Mucosa of gallbladder (tissue), 1 donor: ENCODE measurements around the gene NELFA. TPM values are rescaled to one million over a fixed set of nuclear protein-coding genes. Genes with fewer than 3 reads are reported as not detected.

Experiments used
- DNase-seq: peaks from one replicate; pipeline ENCODE4 v3.0.0-alpha.2; 2020; ENCODE audit warnings: low spot score
- total RNA-seq: library from RNA; stranded (reverse); gene quantifications from one replicate; pipeline ENCODE4 v1.2.1, GENCODE V29; 2021
- donor health status: DM: no; HTN: no; CAD: no.

NELFA gene
- total RNA-seq, 1 donor from 2014 or later = 34.2 TPM

DNA sequence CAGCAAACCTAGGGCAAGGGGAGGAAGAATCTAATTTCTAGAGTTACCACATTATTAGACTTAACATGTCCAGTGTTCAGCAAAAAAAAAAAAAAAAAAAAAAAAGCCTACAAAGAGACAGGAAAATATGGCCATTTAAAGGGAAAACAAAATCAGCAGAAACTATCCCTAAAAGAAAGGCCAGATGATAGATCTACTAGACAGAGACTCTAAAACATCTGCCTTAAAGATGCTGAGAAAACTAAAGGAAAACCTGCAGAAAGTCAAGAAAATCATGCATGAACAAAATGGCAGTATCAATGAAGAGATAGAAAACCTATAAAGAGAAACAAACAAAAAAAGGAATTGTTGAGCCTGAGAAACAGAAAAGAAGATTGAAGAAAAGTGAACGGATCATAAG lies 43.8 kb downstream of the NELFA start:
- no peak for DNase-seq

DNA sequence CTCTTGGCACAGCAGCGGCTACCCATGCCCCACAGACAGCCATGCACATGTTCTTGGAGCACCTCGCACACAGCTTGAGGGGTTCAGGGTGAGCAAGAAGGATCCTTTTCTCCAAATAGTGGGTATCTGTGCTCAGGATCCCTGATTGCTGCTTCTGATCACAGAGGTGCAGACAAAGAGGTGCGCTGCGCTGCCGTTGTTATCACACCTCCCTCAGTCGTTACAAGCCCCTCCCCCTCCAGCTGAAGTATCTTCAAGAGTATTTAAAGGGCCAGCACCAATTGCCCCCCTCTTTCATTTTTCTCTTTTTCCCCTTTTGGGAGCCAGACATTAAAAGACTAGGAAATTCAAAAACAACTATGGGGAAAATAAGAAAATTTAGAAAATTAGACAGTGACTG lies 44.3 kb downstream of the NELFA start:
- no peak for DNase-seq

DNA sequence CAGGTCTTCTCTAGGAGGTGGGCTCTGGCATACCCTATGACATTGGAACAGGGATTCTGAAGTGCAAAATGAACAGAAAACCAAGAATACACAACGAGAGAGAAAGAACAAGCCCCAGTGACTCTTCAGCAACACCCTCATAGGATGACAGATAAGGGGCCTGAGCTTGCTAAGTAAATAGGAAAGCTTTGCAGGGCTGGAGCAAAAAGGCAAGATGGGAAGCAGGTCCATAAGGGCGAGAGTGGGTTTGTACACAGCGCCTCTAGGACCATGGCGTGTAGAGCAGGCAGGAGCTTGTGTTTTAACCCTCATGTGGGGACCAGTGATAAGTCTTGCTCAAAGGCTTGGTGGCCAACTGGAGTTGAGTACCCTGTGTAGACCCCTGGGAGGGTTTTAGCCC lies 45.8 kb downstream of the NELFA start:
- no peak for DNase-seq

DNA sequence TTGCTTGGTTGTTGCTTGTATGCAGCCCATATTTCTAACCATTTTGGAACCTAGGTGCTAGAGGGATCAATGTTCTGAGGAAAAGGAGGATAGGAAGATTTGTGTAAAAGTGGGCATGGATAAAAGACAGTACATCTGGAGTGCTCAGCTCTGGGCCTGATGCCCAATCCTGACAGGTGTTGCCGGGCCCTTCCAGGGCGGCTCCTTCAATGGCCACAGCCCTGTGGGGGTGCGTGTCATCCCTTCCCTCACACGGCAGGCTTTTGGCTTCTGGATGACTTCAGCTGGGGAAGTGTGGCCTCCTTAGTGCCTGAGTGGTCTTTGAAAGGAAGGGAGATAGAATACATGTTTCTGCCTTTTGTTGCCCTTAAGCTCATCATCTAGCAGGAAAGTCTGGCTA lies 47.2 kb downstream of the NELFA start:
- no peak for DNase-seq

DNA sequence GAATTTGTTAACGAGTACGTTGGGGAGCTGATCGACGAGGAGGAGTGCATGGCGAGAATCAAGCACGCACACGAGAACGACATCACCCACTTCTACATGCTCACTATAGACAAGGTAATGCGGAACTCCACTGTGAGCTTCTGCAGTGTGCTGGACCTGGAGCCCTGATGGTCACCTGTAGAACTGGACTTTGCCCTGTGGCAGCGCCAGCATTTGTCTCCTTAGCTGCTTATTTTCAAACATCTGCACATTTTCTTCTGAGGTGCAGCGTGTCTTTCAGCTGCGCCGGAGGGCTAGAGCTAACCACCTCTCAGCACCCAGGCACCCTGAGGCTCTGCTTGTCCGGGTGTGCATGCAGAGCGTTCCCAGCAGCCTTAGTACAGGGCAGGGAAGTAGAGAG lies 47.7 kb downstream of the NELFA start:
- DNase-seq = no peak

DNA sequence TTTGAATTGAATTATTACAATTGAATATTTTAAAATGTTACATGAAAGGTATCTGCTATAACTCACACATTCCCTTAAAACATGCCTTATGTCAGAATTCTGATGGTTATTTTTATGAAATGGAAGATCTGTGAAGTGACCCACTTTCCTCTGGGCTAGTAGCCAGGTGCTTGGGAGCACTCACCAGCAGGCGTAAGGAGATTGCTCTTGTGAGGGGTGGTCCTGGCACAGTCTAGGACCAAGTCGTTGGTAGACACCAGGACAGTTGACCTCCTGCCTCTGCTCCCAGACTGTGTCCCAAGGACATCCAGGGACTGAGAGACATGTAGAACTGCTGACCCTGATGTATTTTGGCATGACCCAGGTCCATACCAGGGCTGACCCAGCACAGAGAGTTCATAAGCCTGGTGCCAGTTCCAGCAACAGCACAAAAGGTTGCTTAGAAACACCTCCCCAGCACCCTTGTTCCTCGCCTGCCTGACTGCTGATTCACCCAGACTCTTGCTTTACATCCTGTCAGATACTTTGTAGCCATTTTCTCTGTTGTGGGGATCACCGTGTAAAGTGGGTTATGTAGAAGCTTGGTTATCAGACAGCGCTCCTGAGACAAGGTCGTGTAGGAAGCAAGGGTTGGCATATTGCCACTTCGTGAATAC lies 48.5 kb downstream of the NELFA start:
- DNase-seq = no peak

DNA sequence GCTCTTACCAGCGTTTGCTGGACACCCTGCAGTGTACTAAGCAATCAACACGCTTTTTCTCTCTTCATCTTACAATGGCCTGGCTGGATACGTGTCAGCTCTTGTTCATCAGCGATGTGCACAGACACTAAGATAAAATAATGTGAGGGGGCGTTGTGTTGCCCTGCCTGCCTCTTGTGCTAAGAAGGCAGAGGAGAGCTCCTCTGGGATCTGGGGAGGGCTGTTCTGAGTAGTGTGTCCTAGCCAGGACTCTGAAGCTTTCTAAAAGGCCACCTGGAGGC lies 49.7 kb downstream of the NELFA start:
- DNase-seq = no peak

DNA sequence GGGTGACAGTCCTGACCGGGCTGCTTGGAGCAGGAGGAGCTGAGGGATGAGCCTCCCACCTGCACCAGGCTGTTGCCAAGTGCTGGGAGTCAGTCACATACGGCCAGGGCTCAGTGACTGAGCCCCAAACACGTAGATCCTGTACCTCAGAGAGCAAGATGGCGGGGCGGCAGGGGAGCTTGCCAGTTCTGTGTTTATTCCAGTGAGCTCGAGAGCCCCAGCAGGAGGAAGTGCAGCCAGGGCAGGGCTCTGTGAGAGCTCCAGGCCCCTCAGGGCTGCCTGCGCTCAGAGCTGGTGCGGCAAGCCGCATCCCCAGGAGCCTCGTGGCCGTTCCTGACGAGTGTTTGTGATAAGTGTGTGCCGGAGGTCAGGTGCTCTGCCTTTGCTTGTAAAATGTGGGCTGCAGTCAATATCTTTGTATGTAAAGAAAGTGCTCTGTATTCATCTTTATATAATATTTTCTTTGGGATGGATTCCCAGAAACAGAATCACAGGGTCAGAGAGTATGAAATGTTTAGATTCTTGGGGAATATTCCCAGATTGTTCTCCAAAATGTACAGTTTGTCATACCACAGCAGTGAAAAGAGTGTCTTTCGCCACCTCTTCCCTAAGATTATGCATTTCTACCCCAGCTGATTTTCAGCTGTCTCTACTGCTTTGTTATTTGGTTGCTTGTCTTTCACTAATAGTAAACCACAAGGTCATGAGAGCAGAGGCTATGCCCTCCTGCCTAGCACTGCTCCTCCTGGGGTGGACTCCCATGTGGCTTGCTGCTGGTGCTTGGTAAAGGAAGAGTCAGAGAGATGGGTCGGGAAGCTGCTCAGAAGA lies 50.3 kb downstream of the NELFA start:
- no peak for DNase-seq

DNA sequence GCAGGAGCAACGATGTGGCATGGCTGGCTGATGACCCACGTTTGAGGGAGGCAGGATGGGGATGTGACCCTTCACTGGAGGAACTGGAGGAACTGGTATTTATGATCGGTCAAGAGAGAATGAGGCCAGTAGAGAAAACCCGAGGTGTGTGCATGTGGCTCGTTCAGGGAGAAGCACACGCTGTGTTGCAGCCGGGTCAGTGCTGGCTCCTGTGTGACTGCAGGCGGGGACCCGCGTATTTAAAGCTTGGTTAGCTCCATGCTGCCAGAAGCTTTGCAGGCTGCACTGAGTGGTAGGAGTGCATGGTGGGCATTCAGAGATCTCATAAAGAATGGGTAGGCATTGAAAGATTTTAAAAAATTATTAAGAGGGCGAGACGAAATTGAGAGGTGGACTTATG lies 52.1 kb downstream of the NELFA start:
- no peak for DNase-seq

DNA sequence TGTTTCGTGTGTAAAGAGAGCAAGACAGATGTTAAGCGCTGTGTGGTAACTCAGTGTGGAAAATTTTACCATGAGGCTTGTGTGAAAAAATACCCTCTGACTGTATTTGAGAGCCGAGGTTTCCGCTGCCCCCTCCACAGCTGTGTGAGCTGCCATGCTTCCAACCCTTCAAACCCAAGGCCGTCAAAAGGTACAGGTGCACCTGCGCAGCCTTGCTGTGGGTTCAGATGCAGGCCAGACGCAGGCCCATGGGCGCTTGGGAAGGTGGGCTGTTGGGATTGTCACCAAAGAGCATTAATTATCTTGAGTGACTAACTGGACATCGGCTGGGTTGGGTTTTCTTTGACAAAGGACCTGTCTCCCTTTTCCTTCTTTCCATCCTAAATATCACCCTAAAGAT lies 55.4 kb downstream of the NELFA start:
- DNase-seq = no peak

DNA sequence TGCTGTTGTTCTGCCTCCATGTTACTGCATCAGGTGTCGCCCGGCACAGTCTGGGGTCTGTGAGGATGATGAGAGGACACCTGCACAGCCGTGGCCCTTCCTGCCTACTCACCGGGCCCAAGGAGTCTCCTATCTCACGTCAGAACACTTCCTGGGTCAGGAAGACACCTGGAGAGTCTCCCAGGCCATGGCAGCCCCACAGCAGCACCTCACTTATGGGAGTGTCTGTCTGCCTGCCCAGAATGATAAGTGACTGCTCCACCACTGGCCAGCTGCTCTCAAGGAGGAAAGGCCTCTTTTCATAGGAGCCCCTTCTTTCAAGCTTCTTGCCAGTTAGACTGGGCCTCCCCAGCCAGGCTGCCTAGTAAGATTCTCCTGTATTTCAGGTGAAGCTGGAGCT lies 56.1 kb downstream of the NELFA start:
- no peak for DNase-seq

DNA sequence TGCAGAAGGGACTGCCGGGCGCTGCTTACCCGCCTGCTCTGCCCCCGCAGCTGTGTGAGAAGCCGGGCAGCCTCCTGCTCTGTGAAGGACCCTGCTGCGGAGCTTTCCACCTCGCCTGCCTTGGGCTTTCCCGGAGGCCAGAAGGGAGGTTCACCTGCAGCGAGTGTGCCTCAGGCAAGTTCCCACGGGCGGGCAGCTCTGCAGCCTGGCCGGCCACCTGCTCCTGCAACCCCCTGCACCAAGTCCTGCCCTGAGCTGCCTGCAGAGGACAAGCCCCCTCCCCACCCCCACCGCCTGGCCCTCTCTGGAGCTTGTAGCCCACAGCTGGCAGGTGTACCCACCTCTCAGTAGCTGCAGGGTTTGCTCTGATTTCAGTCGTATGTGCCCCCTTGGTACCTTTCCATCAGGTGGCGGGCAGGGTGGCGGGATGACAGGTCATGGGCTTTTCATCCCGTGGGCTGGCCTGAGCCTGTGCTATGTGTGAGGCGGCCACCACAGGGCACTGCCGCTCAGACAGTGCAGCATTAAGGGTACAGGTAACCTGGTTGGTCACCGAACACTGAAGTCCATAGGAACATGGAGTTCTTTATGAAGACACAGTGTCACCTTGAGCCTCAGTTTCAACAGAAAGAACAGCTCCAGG lies 56.6 kb downstream of the NELFA start:
- DNase-seq = no peak

DNA sequence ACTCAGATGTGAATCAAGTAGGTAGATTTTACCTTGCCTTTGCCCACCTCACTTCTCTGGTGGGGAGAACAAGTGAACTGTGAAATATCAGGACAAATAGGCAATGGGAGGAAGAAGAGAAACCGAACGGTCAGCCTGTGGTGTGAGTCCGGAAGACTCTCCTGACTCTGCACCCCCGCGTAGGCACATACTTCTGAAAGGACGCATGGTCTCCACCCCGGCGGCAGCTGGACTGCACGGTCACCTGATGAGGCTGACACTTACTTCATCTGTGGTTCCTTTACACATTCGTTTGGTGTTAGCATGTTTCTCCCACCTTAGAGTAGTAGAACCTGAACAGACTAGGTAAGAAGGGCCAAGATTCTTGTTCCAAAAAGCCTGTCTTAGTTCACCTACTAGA lies 58.4 kb downstream of the NELFA start:
- DNase-seq = no peak

DNA sequence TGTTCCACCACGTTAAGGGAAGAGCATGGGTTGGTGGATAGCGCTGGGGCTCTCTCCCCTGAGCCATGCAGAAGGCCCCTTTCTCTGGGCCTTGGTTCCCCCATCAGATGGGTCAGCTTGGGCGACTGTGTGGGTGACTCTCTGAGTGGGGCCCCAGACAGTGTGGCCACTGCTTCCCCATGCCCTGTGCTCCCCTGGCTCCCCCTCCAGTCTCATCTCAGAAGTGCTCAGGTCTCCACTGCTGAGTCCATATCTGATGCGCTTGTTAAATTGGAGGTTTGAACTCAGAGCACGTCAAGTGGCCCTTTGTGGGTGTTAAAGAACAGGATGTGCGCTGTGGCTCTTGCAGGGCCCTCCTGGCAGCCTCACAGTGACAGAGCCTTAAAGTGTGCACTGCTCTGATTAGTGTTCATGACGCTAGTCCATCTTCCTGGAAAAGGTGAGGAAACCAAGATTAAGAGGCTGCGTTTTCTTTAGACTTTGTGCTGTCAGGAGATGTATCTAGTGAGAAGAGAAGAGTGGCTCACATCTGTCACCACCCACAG lies 59.8 kb downstream of the NELFA start:
- DNase-seq = no peak

DNA sequence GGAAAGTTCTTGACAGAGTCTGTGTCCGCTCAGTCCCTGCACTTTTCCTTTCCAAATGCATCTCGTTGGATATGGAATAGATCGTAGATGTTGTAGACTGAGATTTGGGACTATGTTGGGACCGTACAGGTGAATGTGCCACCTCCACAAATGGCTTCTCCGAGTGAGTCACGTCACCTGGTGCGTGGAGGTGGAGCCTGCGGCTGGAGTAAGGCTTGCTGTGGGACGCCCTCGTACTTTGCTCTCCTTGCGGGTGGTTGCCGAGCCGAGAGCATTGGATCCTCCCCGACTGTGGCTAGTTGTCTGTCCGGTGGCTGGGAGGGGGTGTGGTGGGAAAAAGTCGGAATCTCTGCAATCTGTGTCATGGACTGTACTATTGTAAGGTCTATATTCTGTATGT lies 60.5 kb downstream of the NELFA start:
- DNase-seq = no peak

DNA sequence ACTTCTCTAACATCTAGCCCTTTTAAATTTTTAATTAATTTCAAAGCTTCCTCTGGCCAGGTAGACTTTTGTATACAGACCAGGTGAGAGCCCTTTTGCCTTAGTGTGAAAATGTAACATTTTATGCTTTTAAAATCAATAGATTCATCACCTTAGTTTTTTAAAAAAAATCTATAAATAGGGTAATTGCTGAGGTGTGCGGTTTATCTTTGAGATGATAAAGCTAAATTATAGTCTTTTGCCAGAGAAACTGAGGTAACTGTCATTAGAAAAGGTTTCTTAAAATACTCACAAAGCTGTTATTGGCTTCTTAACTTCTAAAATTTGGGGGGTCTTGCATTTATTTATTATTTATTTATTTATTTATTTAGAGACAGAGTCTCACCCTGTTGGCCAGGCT lies 62.9 kb downstream of the NELFA start:
- no peak for DNase-seq

DNA sequence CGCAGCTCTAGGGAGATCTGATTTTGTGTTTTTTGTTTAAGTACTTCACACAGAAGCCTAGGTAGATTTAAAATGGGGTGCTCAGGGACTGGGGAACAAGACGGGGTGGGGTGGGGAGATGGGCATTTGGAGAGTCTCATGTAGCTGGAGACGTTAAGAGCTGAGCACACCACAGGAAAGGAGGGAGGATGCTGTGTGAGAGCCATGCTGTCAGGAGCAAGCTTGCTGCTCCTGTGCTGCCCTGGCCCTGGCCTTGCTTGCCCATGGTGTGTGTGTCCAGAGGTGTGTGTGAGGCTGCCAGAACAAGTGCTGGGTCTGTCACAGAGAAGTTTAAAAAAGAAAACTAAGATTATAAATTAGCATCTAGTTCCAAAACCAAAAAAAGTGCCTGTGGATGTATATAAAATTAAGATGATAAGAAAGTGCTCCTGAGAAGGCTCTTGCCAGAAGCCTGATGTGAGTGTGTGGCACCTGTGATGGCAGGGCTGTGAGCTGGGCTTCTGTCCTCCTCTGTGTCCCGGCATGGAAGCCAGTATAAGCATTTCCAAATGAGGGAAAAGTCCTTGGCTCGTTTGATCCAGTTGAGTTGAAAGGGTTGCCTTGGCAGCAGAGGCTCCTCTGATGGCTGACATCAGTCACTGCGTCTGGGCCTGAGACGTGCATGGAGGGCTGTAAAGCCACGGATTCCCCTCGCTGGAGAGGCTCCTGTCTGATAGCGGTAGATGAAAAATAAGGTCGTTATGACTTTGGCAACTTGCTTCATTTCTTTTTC lies 63.5 kb downstream of the NELFA start:
- DNase-seq = no peak

DNA sequence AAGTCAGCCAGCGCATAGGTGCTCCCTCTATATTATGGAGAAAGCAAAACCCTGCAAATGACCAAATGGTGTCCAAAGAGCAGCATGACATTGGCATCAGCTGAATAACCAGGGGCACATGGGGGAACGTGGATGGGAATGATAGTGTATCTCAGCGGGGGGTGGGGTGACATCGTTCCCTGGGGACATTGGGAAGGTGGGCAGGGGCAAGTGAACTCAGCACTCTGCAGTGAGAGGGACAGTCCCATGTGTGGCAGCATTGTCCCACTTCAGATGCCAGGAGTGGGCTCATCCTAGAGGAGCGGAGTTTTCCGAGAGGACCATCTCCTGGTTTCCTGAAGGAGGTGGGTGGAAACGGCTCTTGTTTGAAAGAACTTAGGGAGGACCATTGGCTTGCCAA lies 64.8 kb downstream of the NELFA start:
- DNase-seq = no peak

DNA sequence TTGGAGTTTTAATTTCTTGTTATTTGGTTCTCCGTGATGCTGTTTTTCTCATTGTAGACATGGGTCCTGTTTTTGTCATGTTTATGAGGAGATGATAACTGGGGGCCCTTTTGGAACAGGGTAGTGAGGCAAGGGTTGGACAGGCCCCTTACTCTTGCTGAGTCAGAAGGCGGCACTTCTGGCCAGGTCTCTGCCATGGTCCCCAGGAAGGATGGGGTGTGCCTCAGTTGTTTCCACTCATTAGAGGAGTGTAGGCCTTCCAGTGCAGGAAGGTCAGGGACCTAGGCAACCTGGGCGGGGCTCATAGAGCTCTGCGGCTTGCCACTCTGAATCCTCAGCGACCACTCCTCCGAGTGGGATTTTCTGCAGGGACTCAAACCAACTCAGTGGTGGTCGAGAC lies 68.2 kb downstream of the NELFA start:
- no peak for DNase-seq

DNA sequence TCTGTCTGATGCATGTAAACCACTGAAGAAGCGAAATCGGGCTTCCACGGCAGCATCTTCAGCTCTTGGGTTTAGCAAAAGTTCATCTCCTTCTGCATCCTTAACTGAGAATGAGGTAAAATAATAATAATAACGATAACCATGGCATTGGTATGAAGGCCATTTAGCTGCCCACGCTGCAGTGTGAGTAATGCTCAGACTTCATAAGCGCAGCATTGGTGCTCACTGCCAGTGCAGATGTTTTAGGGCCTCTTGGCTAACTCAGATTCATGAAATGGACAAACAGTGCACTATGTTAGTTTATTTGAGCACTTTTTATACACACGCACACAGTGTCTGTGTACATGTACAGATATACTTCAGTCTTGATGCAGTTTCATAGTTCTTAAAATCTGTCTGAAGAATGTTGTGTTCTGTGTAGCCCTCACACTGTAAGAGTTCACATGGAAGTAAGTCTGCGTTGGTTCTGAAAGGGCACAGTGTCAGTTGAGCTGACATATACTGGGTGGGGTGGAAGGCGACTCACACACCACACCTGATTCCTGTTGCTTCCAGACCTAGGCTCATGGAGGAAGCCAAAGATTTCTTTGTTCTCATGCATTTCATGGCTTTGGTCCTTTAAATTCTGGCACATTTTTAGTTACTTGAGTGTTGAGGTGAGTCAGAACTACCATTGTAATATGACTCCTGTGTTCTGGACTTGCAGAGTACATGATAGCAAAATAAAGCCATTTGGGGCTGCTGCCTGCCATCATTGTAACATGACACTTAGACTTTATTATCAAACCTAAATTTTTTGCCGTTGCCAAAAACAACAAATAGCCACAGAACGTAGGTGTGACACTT lies 68.9 kb downstream of the NELFA start:
- no peak for DNase-seq

DNA sequence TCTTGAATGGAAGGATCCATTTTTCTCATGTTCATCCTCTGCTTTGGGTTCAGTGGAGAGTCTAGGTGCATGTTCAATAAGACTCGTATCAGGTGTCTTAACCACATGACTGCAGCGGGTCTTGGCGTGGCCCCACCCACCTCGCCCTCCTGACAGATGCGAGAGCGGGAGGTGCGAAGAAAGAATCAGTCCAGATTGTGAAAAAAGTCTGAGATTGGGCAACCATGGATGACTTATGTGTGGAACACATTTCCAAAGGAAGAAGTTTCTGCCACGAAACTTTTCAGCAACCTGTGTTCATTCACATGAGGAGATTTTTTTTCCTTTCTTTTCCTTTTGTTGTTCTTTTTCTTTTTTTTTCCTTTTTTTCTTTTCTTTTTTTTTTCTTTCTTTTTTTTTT lies 70.7 kb downstream of the NELFA start:
- DNase-seq = no peak
